MCF 10A (cell line): ENCODE results near the gene EVX1. TPM values are rescaled to one million over a fixed set of nuclear protein-coding genes. Genes with fewer than 3 reads are reported as not detected.
A peak's percentile ranks its signal among the peaks of the same experiment; 100 is the strongest.

Source experiments
- BruUV-seq: library from RNA; stranded (reverse); fragments of 400-500 nt; replicated peaks from 2 replicates; lab custom pipeline; 2021; lab: Mats Ljungman, UMichigan
- CTCF ChIA-PET: fragments of 300-600 bp; sonication (Branson Sonifier 250); formaldehyde crosslinking; extraction: SDS; loops from one replicate; lab custom pipeline; 2021; ENCODE audit warnings: antibody characterized with exemption, inconsistent platforms; lab: Yijun Ruan, JAX
- POLR2A ChIA-PET: fragments of 300-600, 350-650 bp; sonication (Branson Sonifier 250); formaldehyde crosslinking; extraction: SDS; loops from one replicate; lab custom pipeline; 2020; ENCODE audit warnings: antibody characterized with exemption, inconsistent platforms; lab: Yijun Ruan, JAX
- DNase-seq: peaks from one replicate; pipeline ENCODE4 v3.0.0-alpha.2; 2018; ENCODE audit not compliant: unreplicated experiment
- H3K27ac Mint-ChIP-seq: one replicate; pipeline ENCODE4 v1.8.0; 2022; ENCODE audit warnings: mild to moderate bottlenecking, low read depth, mixed read lengths; ENCODE audit not compliant: unreplicated experiment
- H3K27me3 Mint-ChIP-seq: one replicate; pipeline ENCODE4 v1.8.0; 2022; ENCODE audit warnings: mixed read lengths; ENCODE audit not compliant: insufficient read depth, unreplicated experiment
- H3K36me3 Mint-ChIP-seq: one replicate; pipeline ENCODE4 v1.8.0; 2022; ENCODE audit warnings: mild to moderate bottlenecking, moderate library complexity, mixed read lengths; ENCODE audit not compliant: insufficient read depth, unreplicated experiment
- H3K4me1 Mint-ChIP-seq: one replicate; pipeline ENCODE4 v1.8.0; 2022; ENCODE audit warnings: mixed read lengths; ENCODE audit not compliant: insufficient read depth, unreplicated experiment
- H3K4me3 Mint-ChIP-seq: one replicate; pipeline ENCODE4 v1.8.0; 2022; ENCODE audit warnings: mild to moderate bottlenecking, moderate library complexity, mixed read lengths; ENCODE audit not compliant: unreplicated experiment
- H3K9me3 Mint-ChIP-seq: one replicate; pipeline ENCODE4 v1.8.0; 2022; ENCODE audit warnings: mixed read lengths; ENCODE audit not compliant: unreplicated experiment
- CTCF ChIP-seq: fragments of 200-600 bp; IDR thresholded peaks from one replicate; pipeline ENCODE4 v1.8.0; 2022; ENCODE audit warnings: antibody characterized with exemption, mild to moderate bottlenecking; ENCODE audit not compliant: unreplicated experiment
- intact Hi-C: fragments of 100-400 bp; cut with micrococcal nuclease; formaldehyde crosslinking; loops from 2 replicates; pipeline ENCODE4 v1.14.1; 2022
- total RNA-seq: library from RNA; stranded (reverse); gene quantifications from 2 replicates; pipeline ENCODE4 v1.2.3, GENCODE V29; 2022

Gene EVX1
- total RNA-seq, 1 experiment from 2014 or later, result not detected

GRCh38 chr7:27271384-27271783, 28.8 kb downstream of the EVX1 start:
- Mint-ChIP-seq H3K9me3 (peaks cover 19% of the 10 kb centered on the region), H3K4me3 (no peak overlapping the region), H3K27ac (no peak overlapping the region), H3K4me1 (no peaks in the 10 kb centered on the region), H3K36me3 (no peaks in the 10 kb centered on the region), H3K27me3 (no peaks in the 10 kb centered on the region)
- DNase-seq, result no peak
- intact Hi-C loops, result no loop called here
- POLR2A ChIA-PET, result no interaction called here
- no TSS peak for BruUV-seq
- CTCF ChIA-PET, result no interaction called here
- TF ChIP-seq CTCF, result no peak

- intact Hi-C loops, result no loop called here
- H3K27ac Mint-ChIP-seq, result peak overlapping the region; percentile 36
- POLR2A ChIA-PET, result interaction anchor here (0.6 to 1.0 kb wide), 4 partner anchors 12 to 146 kb away, joined by 3 to 4 read pairs (median 4); no protein-coding TSS in a partner anchor
Measured at GRCh38 chr7:27277628-27278027, 35.0 kb downstream of the EVX1 start.

GRCh38 chr7:27283558-27283957, 41.0 kb downstream of the EVX1 start:
- CTCF ChIA-PET, result interaction anchor here (0.6 kb wide), 1 partner anchor 74 kb away, joined by 4 read pairs; no protein-coding TSS in a partner anchor
- Mint-ChIP-seq H3K9me3 (no peaks in the 10 kb centered on the region), H3K4me1 (no peaks in the 10 kb centered on the region), H3K27me3 (no peaks in the 10 kb centered on the region), H3K27ac (no peak overlapping the region), H3K4me3 (no peak overlapping the region), H3K36me3 (no peaks in the 10 kb centered on the region)
- BruUV-seq, result no TSS peak
- POLR2A ChIA-PET, result no interaction called here
- DNase-seq, result no peak
- intact Hi-C loops, result no loop called here
- no peak for TF ChIP-seq CTCF

More at GRCh38 chr7:27277628-27278027, 35.0 kb downstream of the EVX1 start:
- H3K27me3 Mint-ChIP-seq, result no peaks in the 10 kb centered on the region
- no peak for TF ChIP-seq CTCF
- CTCF ChIA-PET, result interaction anchor here (1.2 to 1.3 kb wide), 2 partner anchors 45 to 68 kb away, joined by 3 read pairs; no protein-coding TSS in a partner anchor
- no TSS peak for BruUV-seq
- DNase-seq, result peak; percentile 74
- H3K4me3 Mint-ChIP-seq, result no peak overlapping the region
- H3K36me3 Mint-ChIP-seq, result no peaks in the 10 kb centered on the region
- H3K9me3 Mint-ChIP-seq, result peaks cover 14% of the 10 kb centered on the region
- H3K4me1 Mint-ChIP-seq, result peaks cover 6% of the 10 kb centered on the region

GRCh38 chr7:27295236-27295635, 52.6 kb downstream of the EVX1 start:
- no TSS peak for BruUV-seq
- Mint-ChIP-seq H3K36me3 (no peaks in the 10 kb centered on the region), H3K27me3 (no peaks in the 10 kb centered on the region), H3K4me1 (no peaks in the 10 kb centered on the region), H3K4me3 (no peak overlapping the region), H3K27ac (no peak overlapping the region), H3K9me3 (no peaks in the 10 kb centered on the region)
- CTCF ChIA-PET, result interaction anchor here (0.6 to 0.7 kb wide), 2 partner anchors 33 to 100 kb away, joined by 3 to 4 read pairs; no protein-coding TSS in a partner anchor
- TF ChIP-seq CTCF, result no peak
- intact Hi-C loops, result no loop called here
- DNase-seq, result no peak
- POLR2A ChIA-PET, result no interaction called here
